GM23338 (cell line): Measurements from ENCODE around the gene CACTIN. TPM values are rescaled to one million over a fixed set of nuclear protein-coding genes. Genes with fewer than 3 reads are reported as not detected.

Experiments used
- ATAC-seq: fragments of 200-7000 bp; cut with Tn5 transposase; 3 replicates; pipeline ENCODE4 v1.9.1; 2020
- DNase-seq: peaks from one replicate; pipeline ENCODE4 v3.0.0-alpha.2; 2015; ENCODE audit warnings: low spot score
- H2AFZ ChIP-seq: fragments of 200-600 bp; sonication (generic); 2 replicates; pipeline ENCODE4 v1.8.0; 2016; ENCODE audit warnings: antibody characterized with exemption, mild to moderate bottlenecking, moderate library complexity
- H3F3A ChIP-seq: fragments of 200-600 bp; sonication (generic); replicated peaks from 2 replicates; pipeline ENCODE4 v1.8.0; 2017; ENCODE audit warnings: antibody characterized with exemption, mixed run types, low read depth
- H3K27ac ChIP-seq: fragments of 200-600 bp; sonication (generic); 2 replicates; pipeline ENCODE4 v1.6.1; 2016; ENCODE audit warnings: low read depth
- H3K27me3 ChIP-seq: fragments of 200-600 bp; sonication (generic); 2 replicates; pipeline ENCODE4 v1.8.0; 2016; ENCODE audit warnings: mild to moderate bottlenecking, mixed run types, moderate library complexity; ENCODE audit not compliant: insufficient read depth
- H3K36me3 ChIP-seq: fragments of 200-600 bp; sonication (generic); 2 replicates; pipeline ENCODE4 v1.8.0; 2016; ENCODE audit warnings: mild to moderate bottlenecking; ENCODE audit not compliant: insufficient read depth
- H3K4me1 ChIP-seq: fragments of 200-600 bp; sonication (generic); 2 replicates; pipeline ENCODE4 v1.8.0; 2016; ENCODE audit warnings: mild to moderate bottlenecking, moderate library complexity; ENCODE audit not compliant: insufficient read depth
- H3K4me2 ChIP-seq: fragments of 200-600 bp; sonication (generic); 2 replicates; pipeline ENCODE4 v1.7.1; 2017; ENCODE audit warnings: mixed run types
- H3K4me3 ChIP-seq: fragments of 200-600 bp; sonication (generic); 2 replicates; pipeline ENCODE4 v1.6.1; 2016; ENCODE audit warnings: mixed run types
- H3K79me2 ChIP-seq: fragments of 200-600 bp; sonication (generic); replicated peaks from 2 replicates; pipeline ENCODE4 v1.8.0; 2017; ENCODE audit warnings: mild to moderate bottlenecking; ENCODE audit not compliant: insufficient read depth
- H3K9me2 ChIP-seq: fragments of 200-600 bp; sonication (generic); 2 replicates; pipeline ENCODE4 v1.8.0; 2017; ENCODE audit not compliant: insufficient read depth
- H4K20me1 ChIP-seq: fragments of 200-600 bp; sonication (generic); replicated peaks from 2 replicates; pipeline ENCODE4 v1.8.0; 2017; ENCODE audit warnings: mild to moderate bottlenecking; ENCODE audit not compliant: insufficient read depth
- H3K27ac Mint-ChIP-seq: 2 replicates; pipeline ENCODE4 v1.8.0; 2020; ENCODE audit warnings: inconsistent platforms, mild to moderate bottlenecking, moderate library complexity, mixed read lengths
- H3K27me3 Mint-ChIP-seq: 3 replicates; pipeline ENCODE4 v1.8.0; 2022; ENCODE audit warnings: low read depth, mild to moderate bottlenecking, moderate library complexity, mixed read lengths, inconsistent platforms; ENCODE audit not compliant: insufficient read depth, poor library complexity
- H3K36me3 Mint-ChIP-seq: 3 replicates; pipeline ENCODE4 v1.8.0; 2021; ENCODE audit warnings: low read depth, mild to moderate bottlenecking, inconsistent platforms, moderate library complexity, mixed read lengths
- H3K4me1 Mint-ChIP-seq: 3 replicates; pipeline ENCODE4 v1.8.0; 2020; ENCODE audit warnings: mild to moderate bottlenecking, inconsistent platforms, mixed read lengths
- H3K4me3 Mint-ChIP-seq: 3 replicates; pipeline ENCODE4 v1.8.0; 2021; ENCODE audit warnings: moderate library complexity, mild to moderate bottlenecking, inconsistent platforms, mixed read lengths
- H3K9me3 Mint-ChIP-seq: 3 replicates; pipeline ENCODE4 v1.8.0; 2020; ENCODE audit warnings: moderate library complexity, mild to moderate bottlenecking, inconsistent platforms, mixed read lengths
- CREB1 ChIP-seq: fragments of 250-450 bp; sonication (Bioruptor Pico); IDR thresholded peaks from 2 replicates; pipeline ENCODE4 v1.5.0; 2020; ENCODE audit warnings: low read depth, mild to moderate bottlenecking, moderate library complexity
- EZH2 ChIP-seq: fragments of 200-600 bp; sonication (generic); IDR thresholded peaks from one replicate; pipeline ENCODE4 v1.8.0; 2017; ENCODE audit warnings: antibody characterized with exemption, mild to moderate bottlenecking, low read depth; ENCODE audit not compliant: unreplicated experiment
- EZH2phosphoT487 ChIP-seq: fragments of 200-600 bp; sonication (generic); IDR thresholded peaks from one replicate; pipeline ENCODE4 v1.8.1; 2018; ENCODE audit warnings: antibody characterized with exemption; ENCODE audit not compliant: unreplicated experiment
- JUNB ChIP-seq: IDR thresholded peaks from one replicate; pipeline ENCODE4 v1.6.1; 2016; ENCODE audit warnings: antibody characterized with exemption; ENCODE audit not compliant: unreplicated experiment
- NANOG ChIP-seq: IDR thresholded peaks from 2 replicates; pipeline ENCODE4 v1.6.1; 2016; ENCODE audit warnings: antibody characterized with exemption, borderline replicate concordance
- POLR2AphosphoS5 ChIP-seq: IDR thresholded peaks from 2 replicates; pipeline ENCODE4 v1.6.1; 2016; ENCODE audit warnings: antibody characterized with exemption, low read depth
- STAT1 ChIP-seq: IDR thresholded peaks from one replicate; pipeline ENCODE4 v1.6.1; 2016; ENCODE audit warnings: antibody characterized with exemption; ENCODE audit not compliant: unreplicated experiment
- ZNF114 ChIP-seq: fragments of 250-450 bp; sonication (Bioruptor Pico); IDR thresholded peaks from 2 replicates; pipeline ENCODE4 v1.5.0; 2020; ENCODE audit warnings: mild to moderate bottlenecking, moderate library complexity
- polyA plus RNA-seq: library from polyadenylated mRNA; unstranded; fragments of >200 nt; fragmentation: Nextera tagmentation; extraction: Ambion mirVana; gene quantifications from 2 replicates; pipeline ENCODE4 v1.2.1, GENCODE V29; 2016
- total RNA-seq: library from RNA; depleted of rRNA; stranded (reverse); fragments of >200 nt; shearing (Covaris generic); gene quantifications from 2 replicates; pipeline ENCODE4 v1.2.3, GENCODE V29; 2014
- TF ChIP-seq, protein P1 (sequence below): IDR thresholded peaks from 2 replicates; pipeline ENCODE4 v1.6.1; 2016; ENCODE audit warnings: antibody characterized with exemption
- TF ChIP-seq, protein P2 (sequence below): IDR thresholded peaks from one replicate; pipeline ENCODE4 v1.6.1; 2018; ENCODE audit warnings: antibody characterized with exemption; ENCODE audit not compliant: unreplicated experiment

CACTIN gene
- total and polyA plus RNA-seq, 2 experiments from 2014 or later, result 14.3 to 47.4 TPM

- no peak overlapping the region for H3K4me3 ChIP-seq
- no peaks in the 10 kb centered on the region for H3K9me2 ChIP-seq
- no peak overlapping the region for H3K4me2 ChIP-seq
- H3K36me3 ChIP-seq, result no peaks in the 10 kb centered on the region; the same call in 1 of the 2 replicates
- Mint-ChIP-seq H3K4me3 (no peak overlapping the region; the same call in 2 of the 3 replicates), H3K27ac (no peak overlapping the region), H3K4me1 (no peaks in the 10 kb centered on the region), H3K36me3 (peaks cover 13% of the 10 kb centered on the region), H3K9me3 (no peaks in the 10 kb centered on the region), H3K27me3 (no peaks in the 10 kb centered on the region)
- no peak overlapping the region for H2AFZ ChIP-seq
- no peaks in the 10 kb centered on the region for H3K27me3 ChIP-seq
- no peaks in the 10 kb centered on the region for H3K79me2 ChIP-seq
- TF ChIP-seq, protein P1, sequence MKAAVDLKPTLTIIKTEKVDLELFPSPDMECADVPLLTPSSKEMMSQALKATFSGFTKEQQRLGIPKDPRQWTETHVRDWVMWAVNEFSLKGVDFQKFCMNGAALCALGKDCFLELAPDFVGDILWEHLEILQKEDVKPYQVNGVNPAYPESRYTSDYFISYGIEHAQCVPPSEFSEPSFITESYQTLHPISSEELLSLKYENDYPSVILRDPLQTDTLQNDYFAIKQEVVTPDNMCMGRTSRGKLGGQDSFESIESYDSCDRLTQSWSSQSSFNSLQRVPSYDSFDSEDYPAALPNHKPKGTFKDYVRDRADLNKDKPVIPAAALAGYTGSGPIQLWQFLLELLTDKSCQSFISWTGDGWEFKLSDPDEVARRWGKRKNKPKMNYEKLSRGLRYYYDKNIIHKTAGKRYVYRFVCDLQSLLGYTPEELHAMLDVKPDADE, result no peak
- DNase-seq (no peak), ATAC-seq (no peak)
- no peaks in the 10 kb centered on the region for H3F3A ChIP-seq
- no peaks in the 10 kb centered on the region; the same call in 1 of the 2 replicates for H4K20me1 ChIP-seq
- H3K27ac ChIP-seq, result no peak overlapping the region
- no peaks in the 10 kb centered on the region for H3K4me1 ChIP-seq
Measured at GRCh38 chr19:3642296-3642695, 15.7 kb upstream of the CACTIN start.

- no peak for ATAC-seq
- Histone ChIP-seq H2AFZ (no peak overlapping the region), H3K79me2 (no peaks in the 10 kb centered on the region), H3K4me1 (no peaks in the 10 kb centered on the region), H3K4me3 (no peak overlapping the region), H3K9me2 (no peaks in the 10 kb centered on the region), H4K20me1 (no peaks in the 10 kb centered on the region; the same call in 1 of the 2 replicates), H3K27me3 (no peaks in the 10 kb centered on the region), H3F3A (no peaks in the 10 kb centered on the region), H3K27ac (no peak overlapping the region), H3K4me2 (no peak overlapping the region), H3K36me3 (no peaks in the 10 kb centered on the region; the same call in 1 of the 2 replicates)
- H3K9me3 Mint-ChIP-seq, result no peaks in the 10 kb centered on the region
- H3K27me3 Mint-ChIP-seq, result peaks cover 1% of the 10 kb centered on the region
- H3K36me3 Mint-ChIP-seq, result peaks cover 13% of the 10 kb centered on the region
- no peak overlapping the region for H3K4me3 Mint-ChIP-seq
- no peaks in the 10 kb centered on the region for H3K4me1 Mint-ChIP-seq
- DNase-seq, result no peak
- TF ChIP-seq, protein P1, result no peak
- no peak for TF ChIP-seq JUNB
- no peak for TF ChIP-seq CREB1
- no peak for TF ChIP-seq ZNF114 (CRISPR knock-in tag)
- TF ChIP-seq EZH2, result no peak
- H3K27ac Mint-ChIP-seq, result no peak overlapping the region
Measured at GRCh38 chr19:3641515-3642269, 15.1 kb upstream of the CACTIN start.

GRCh38 chr19:3639479-3639878, 12.9 kb upstream of the CACTIN start:
- ATAC-seq (no peak), DNase-seq (no peak)
- H3K79me2 ChIP-seq, result no peaks in the 10 kb centered on the region
- Mint-ChIP-seq H3K27me3 (peaks cover 3% of the 10 kb centered on the region), H3K36me3 (peaks cover 13% of the 10 kb centered on the region), H3K27ac (no peak overlapping the region), H3K4me1 (no peaks in the 10 kb centered on the region), H3K9me3 (no peaks in the 10 kb centered on the region), H3K4me3 (no peak overlapping the region)
- no peak overlapping the region for H3K27ac ChIP-seq
- H3K4me3 ChIP-seq, result no peak overlapping the region
- H3K4me2 ChIP-seq, result no peak overlapping the region
- H3F3A ChIP-seq, result no peaks in the 10 kb centered on the region
- H3K27me3 ChIP-seq, result no peaks in the 10 kb centered on the region
- H3K9me2 ChIP-seq, result no peaks in the 10 kb centered on the region
- no peaks in the 10 kb centered on the region for H3K4me1 ChIP-seq
- H3K36me3 ChIP-seq, result no peaks in the 10 kb centered on the region; the same call in 1 of the 2 replicates
- no peak overlapping the region for H2AFZ ChIP-seq
- H4K20me1 ChIP-seq, result no peaks in the 10 kb centered on the region
- TF ChIP-seq EZH2phosphoT487 (no peak), POLR2AphosphoS5 (no peak), NANOG (no peak), STAT1 (no peak), EZH2 (no peak), ZNF114 (CRISPR knock-in tag) (no peak)
- TF ChIP-seq, protein P2, sequence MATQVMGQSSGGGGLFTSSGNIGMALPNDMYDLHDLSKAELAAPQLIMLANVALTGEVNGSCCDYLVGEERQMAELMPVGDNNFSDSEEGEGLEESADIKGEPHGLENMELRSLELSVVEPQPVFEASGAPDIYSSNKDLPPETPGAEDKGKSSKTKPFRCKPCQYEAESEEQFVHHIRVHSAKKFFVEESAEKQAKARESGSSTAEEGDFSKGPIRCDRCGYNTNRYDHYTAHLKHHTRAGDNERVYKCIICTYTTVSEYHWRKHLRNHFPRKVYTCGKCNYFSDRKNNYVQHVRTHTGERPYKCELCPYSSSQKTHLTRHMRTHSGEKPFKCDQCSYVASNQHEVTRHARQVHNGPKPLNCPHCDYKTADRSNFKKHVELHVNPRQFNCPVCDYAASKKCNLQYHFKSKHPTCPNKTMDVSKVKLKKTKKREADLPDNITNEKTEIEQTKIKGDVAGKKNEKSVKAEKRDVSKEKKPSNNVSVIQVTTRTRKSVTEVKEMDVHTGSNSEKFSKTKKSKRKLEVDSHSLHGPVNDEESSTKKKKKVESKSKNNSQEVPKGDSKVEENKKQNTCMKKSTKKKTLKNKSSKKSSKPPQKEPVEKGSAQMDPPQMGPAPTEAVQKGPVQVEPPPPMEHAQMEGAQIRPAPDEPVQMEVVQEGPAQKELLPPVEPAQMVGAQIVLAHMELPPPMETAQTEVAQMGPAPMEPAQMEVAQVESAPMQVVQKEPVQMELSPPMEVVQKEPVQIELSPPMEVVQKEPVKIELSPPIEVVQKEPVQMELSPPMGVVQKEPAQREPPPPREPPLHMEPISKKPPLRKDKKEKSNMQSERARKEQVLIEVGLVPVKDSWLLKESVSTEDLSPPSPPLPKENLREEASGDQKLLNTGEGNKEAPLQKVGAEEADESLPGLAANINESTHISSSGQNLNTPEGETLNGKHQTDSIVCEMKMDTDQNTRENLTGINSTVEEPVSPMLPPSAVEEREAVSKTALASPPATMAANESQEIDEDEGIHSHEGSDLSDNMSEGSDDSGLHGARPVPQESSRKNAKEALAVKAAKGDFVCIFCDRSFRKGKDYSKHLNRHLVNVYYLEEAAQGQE, result no peak
